H1 (cell line): ENCODE data around the gene USP1. TPM values are rescaled to one million over a fixed set of nuclear protein-coding genes. Genes with fewer than 3 reads are reported as not detected.

ENCODE experiments used
- CHD1 ChIP-seq: IDR thresholded peaks from 2 replicates; pipeline ENCODE4 v1.6.1; 2012; ENCODE audit warnings: low read depth, low read length, improper control_type of control experiment
- POU5F1 ChIP-seq: IDR thresholded peaks from 2 replicates; pipeline ENCODE4 v1.6.1; 2011; ENCODE audit warnings: low read depth, mild to moderate bottlenecking, low read length, moderate library complexity
- RAD21 ChIP-seq, 2 experiments: IDR thresholded peaks in 1 of 2; conservative IDR thresholded peaks in 1 of 2; 2 replicates each; pipeline ENCODE4 v1.6.1; 2011; ENCODE audit warnings: low read depth in 2 of 2, low read length in 2 of 2, improper control_type of control experiment in 1 of 2, inconsistent platforms in 1 of 2, mild to moderate bottlenecking in 1 of 2, moderate library complexity in 1 of 2
- polyA plus RNA-seq, 7 experiments: library from polyadenylated mRNA; depleted of rRNA in 3 of 7; stranded (reverse) in 5 of 7; unstranded in 2 of 7; fragments of >200 nt in 5 of 7; fragments of 200-250 nt in 2 of 7; gene quantifications; 1 replicate in 5 of 7; 2 replicates in 1 of 7; 4 replicates in 1 of 7; pipeline versions ENCODE4 v1.2.1 to v1.2.3, GENCODE V29; 2011 to 2013; ENCODE audit warnings: missing spikeins in 2 of 7, mixed read lengths in 2 of 7
- total RNA-seq: library from RNA; stranded (reverse); fragmentation: NEBNext Ultra II Directional; extraction: Animal tissue kit (Norgen Biotek cat#: 25700); gene quantifications from 2 replicates; pipeline ENCODE4 v1.2.1, GENCODE V29; 2021
- TF ChIP-seq, protein P1 (sequence below): fragments of 300-600 bp; sonication (generic); IDR thresholded peaks from 2 replicates; pipeline ENCODE4 v1.7.1; 2012; ENCODE audit warnings: low read length, moderate library complexity, mild to moderate bottlenecking, inconsistent platforms; ENCODE audit not compliant: insufficient replicate concordance

USP1 gene
- total and polyA plus RNA-seq, 2 of the 8 experiments (the other 6 are each of a cell fraction or from before 2014, with no cell fraction given): 9.1 to 49.6 TPM

DNA sequence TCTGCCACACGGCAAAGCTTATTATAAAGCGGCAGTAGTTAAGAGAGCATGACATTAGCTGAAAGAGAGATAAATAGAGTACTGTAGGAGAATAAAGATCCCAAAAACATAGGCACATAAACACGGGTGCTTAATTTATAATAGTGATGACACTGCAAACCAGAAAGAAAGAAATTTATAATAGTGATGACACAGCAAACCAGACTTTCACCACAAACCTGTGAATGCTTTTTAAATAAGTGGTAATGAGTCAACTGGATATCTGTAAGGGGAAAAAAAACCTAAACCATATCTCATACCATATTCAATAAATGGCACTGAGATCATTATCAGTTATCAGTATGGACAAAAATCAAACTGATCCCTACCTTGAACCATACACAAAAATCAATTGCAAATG, 25.5 kb downstream of the USP1 start (continued):
- TF ChIP-seq, protein P1, sequence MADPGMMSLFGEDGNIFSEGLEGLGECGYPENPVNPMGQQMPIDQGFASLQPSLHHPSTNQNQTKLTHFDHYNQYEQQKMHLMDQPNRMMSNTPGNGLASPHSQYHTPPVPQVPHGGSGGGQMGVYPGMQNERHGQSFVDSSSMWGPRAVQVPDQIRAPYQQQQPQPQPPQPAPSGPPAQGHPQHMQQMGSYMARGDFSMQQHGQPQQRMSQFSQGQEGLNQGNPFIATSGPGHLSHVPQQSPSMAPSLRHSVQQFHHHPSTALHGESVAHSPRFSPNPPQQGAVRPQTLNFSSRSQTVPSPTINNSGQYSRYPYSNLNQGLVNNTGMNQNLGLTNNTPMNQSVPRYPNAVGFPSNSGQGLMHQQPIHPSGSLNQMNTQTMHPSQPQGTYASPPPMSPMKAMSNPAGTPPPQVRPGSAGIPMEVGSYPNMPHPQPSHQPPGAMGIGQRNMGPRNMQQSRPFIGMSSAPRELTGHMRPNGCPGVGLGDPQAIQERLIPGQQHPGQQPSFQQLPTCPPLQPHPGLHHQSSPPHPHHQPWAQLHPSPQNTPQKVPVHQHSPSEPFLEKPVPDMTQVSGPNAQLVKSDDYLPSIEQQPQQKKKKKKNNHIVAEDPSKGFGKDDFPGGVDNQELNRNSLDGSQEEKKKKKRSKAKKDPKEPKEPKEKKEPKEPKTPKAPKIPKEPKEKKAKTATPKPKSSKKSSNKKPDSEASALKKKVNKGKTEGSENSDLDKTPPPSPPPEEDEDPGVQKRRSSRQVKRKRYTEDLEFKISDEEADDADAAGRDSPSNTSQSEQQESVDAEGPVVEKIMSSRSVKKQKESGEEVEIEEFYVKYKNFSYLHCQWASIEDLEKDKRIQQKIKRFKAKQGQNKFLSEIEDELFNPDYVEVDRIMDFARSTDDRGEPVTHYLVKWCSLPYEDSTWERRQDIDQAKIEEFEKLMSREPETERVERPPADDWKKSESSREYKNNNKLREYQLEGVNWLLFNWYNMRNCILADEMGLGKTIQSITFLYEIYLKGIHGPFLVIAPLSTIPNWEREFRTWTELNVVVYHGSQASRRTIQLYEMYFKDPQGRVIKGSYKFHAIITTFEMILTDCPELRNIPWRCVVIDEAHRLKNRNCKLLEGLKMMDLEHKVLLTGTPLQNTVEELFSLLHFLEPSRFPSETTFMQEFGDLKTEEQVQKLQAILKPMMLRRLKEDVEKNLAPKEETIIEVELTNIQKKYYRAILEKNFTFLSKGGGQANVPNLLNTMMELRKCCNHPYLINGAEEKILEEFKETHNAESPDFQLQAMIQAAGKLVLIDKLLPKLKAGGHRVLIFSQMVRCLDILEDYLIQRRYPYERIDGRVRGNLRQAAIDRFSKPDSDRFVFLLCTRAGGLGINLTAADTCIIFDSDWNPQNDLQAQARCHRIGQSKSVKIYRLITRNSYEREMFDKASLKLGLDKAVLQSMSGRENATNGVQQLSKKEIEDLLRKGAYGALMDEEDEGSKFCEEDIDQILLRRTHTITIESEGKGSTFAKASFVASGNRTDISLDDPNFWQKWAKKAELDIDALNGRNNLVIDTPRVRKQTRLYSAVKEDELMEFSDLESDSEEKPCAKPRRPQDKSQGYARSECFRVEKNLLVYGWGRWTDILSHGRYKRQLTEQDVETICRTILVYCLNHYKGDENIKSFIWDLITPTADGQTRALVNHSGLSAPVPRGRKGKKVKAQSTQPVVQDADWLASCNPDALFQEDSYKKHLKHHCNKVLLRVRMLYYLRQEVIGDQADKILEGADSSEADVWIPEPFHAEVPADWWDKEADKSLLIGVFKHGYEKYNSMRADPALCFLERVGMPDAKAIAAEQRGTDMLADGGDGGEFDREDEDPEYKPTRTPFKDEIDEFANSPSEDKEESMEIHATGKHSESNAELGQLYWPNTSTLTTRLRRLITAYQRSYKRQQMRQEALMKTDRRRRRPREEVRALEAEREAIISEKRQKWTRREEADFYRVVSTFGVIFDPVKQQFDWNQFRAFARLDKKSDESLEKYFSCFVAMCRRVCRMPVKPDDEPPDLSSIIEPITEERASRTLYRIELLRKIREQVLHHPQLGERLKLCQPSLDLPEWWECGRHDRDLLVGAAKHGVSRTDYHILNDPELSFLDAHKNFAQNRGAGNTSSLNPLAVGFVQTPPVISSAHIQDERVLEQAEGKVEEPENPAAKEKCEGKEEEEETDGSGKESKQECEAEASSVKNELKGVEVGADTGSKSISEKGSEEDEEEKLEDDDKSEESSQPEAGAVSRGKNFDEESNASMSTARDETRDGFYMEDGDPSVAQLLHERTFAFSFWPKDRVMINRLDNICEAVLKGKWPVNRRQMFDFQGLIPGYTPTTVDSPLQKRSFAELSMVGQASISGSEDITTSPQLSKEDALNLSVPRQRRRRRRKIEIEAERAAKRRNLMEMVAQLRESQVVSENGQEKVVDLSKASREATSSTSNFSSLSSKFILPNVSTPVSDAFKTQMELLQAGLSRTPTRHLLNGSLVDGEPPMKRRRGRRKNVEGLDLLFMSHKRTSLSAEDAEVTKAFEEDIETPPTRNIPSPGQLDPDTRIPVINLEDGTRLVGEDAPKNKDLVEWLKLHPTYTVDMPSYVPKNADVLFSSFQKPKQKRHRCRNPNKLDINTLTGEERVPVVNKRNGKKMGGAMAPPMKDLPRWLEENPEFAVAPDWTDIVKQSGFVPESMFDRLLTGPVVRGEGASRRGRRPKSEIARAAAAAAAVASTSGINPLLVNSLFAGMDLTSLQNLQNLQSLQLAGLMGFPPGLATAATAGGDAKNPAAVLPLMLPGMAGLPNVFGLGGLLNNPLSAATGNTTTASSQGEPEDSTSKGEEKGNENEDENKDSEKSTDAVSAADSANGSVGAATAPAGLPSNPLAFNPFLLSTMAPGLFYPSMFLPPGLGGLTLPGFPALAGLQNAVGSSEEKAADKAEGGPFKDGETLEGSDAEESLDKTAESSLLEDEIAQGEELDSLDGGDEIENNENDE: no peak
- TF ChIP-seq RAD21 (IDR thresholded peaks at IDR 0.05 in 1 of 2, conservative IDR thresholded peaks at IDR 0.05 in 1 of 2; ENCODE audit: low read depth in 2 of 2, low read length in 2 of 2) (no peak), CHD1 (no peak), POU5F1 (no peak)
